ENCODE results near the gene TOM1L1. TPM values are rescaled to one million over a fixed set of nuclear protein-coding genes. Genes with fewer than 3 reads are reported as not detected.

Gene TOM1L1
- total RNA-seq, 1 donor from 2014 or later: 71.4 TPM

GRCh38 chr17:54927525-54927924 lies 26.9 kb downstream of the TOM1L1 start:
- H3K4me3 ChIP-seq (ENCODE audit: low read depth, low read length): no peak overlapping the region
- TF ChIP-seq CTCF (conservative IDR thresholded peaks at IDR 0.05; ENCODE audit: low read depth, low read length): no peak
- no peak for DNase-seq (ENCODE audit: low read depth)

- no peak for DNase-seq (ENCODE audit: low read depth)
- H3K4me3 ChIP-seq (ENCODE audit: low read depth, low read length): no peak overlapping the region
These were observed 32.1 kb downstream of the TOM1L1 start for GRCh38 chr17:54932711-54933110.

GRCh38 chr17:54933921-54934320 lies 33.3 kb downstream of the TOM1L1 start:
- H3K4me3 ChIP-seq (ENCODE audit: low read depth, low read length): no peak overlapping the region
- no peak for TF ChIP-seq CTCF (conservative IDR thresholded peaks at IDR 0.05; ENCODE audit: low read depth, low read length)
- DNase-seq (ENCODE audit: low read depth): no peak

More at GRCh38 chr17:54932711-54933110, 32.1 kb downstream of the TOM1L1 start:
- no peak for TF ChIP-seq CTCF (conservative IDR thresholded peaks at IDR 0.05; ENCODE audit: low read depth, low read length)

- TF ChIP-seq CTCF (conservative IDR thresholded peaks at IDR 0.05; ENCODE audit: low read depth, low read length): no peak
- no peak overlapping the region for H3K4me3 ChIP-seq (ENCODE audit: low read depth, low read length)
- DNase-seq (ENCODE audit: low read depth): no peak
These were observed 34.8 kb downstream of the TOM1L1 start for GRCh38 chr17:54935471-54935870.

GRCh38 chr17:54937018-54937417 lies 36.4 kb downstream of the TOM1L1 start:
- no peak for TF ChIP-seq CTCF (conservative IDR thresholded peaks at IDR 0.05; ENCODE audit: low read depth, low read length)
- no peak overlapping the region for H3K4me3 ChIP-seq (ENCODE audit: low read depth, low read length)
- no peak for DNase-seq (ENCODE audit: low read depth)

- no peak for TF ChIP-seq CTCF (conservative IDR thresholded peaks at IDR 0.05; ENCODE audit: low read depth, low read length)
- H3K4me3 ChIP-seq (ENCODE audit: low read depth, low read length): no peak overlapping the region
These were observed 36.8 kb downstream of the TOM1L1 start for GRCh38 chr17:54937426-54937825.

GRCh38 chr17:54941285-54941684 lies 40.6 kb downstream of the TOM1L1 start:
- no peak for DNase-seq (ENCODE audit: low read depth)
- no peak overlapping the region for H3K4me3 ChIP-seq (ENCODE audit: low read depth, low read length)
- no peak for TF ChIP-seq CTCF (conservative IDR thresholded peaks at IDR 0.05; ENCODE audit: low read depth, low read length)

More at GRCh38 chr17:54937426-54937825, 36.8 kb downstream of the TOM1L1 start:
- no peak for DNase-seq (ENCODE audit: low read depth)
